ENCODE data around the gene IGF1R. TPM values are rescaled to one million over a fixed set of nuclear protein-coding genes. Genes with fewer than 3 reads are reported as not detected.
"Not testable (repeated sequence)": the region's sequence is repeated elsewhere in the genome, so short reads cannot be mapped to it uniquely, and the experiment has no call there.

The IGF1R gene
- total and polyA plus RNA-seq, 2 of the 13 experiments (the other 11 are each of a cell fraction or from before 2014, with no cell fraction given) = 15.9 to 18.4 TPM

DNA sequence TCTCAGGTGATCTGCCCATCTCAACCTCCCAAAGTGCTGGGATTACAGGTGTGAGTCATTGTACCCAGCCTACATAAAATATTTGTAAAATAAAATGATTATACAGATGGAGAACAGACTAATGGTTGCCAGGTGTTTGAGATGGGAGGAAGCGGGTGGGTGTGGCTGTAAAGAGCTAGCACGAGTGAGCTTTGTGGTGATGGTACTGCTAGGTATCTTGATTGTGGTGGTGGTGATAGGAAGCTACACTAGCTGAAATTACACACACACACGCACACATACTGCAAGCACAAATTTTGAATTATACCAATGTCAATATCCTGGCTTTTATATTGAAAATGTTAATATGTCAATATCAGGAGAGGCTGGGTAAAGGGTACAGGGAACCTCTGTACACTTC is 353.9 kb downstream of the IGF1R start:
- ATAC-seq = no peak
- Histone ChIP-seq H3K36me3 (replicated peaks in 1 of 2; ENCODE audit: control insufficient read depth in 1 of 2, insufficient read depth in 2 of 2, low read length in 2 of 2) (no peaks in the 10 kb centered on the region), H3K4me2 (ENCODE audit: low read depth, low read length) (no peak overlapping the region), H3K27me3 (ENCODE audit: control insufficient read depth in 1 of 2, insufficient read depth in 2 of 2, low read length in 2 of 2) (peaks cover 5 to 29% of the 10 kb centered on the region in 2 experiments), H3K9me3 (ENCODE audit: low read length) (no peaks in the 10 kb centered on the region), H3K79me2 (ENCODE audit: insufficient read depth, low read length) (no peaks in the 10 kb centered on the region), H3K4me3 (replicated peaks in 1 of 3; ENCODE audit: insufficient read depth in 1 of 3, low read depth in 2 of 3, low read length in 3 of 3) (no peak overlapping the region), H3K4me1 (ENCODE audit: insufficient read depth, low read length) (peaks cover 12% of the 10 kb centered on the region; the same call in 1 of the 2 replicates), H3K27ac (ENCODE audit: extremely low read length, insufficient read depth, low read length) (no peak overlapping the region), H3K9ac (ENCODE audit: insufficient read depth, low read depth, low read length) (no peak overlapping the region), H2AFZ (ENCODE audit: low read length) (no peak overlapping the region), H4K20me1 (ENCODE audit: insufficient read depth, low read length) (no peaks in the 10 kb centered on the region)
- intact Hi-C loops (cut with micrococcal nuclease; ENCODE audit: unreplicated experiment) (no loop called here), in situ Hi-C loops (cut with HindIII; ENCODE audit: extremely low pct_ligation_motif_present, low pct_unique_long_range_greater_than_20kb) (no loop called here)
- TF ChIP-seq ZNF207 (IDR thresholded peaks at IDR 0.05; ENCODE audit: borderline replicate concordance) (no peak), SRSF1 (optimal IDR thresholded peaks at IDR 0.05; ENCODE audit: low read depth, low read length) (no peak), YEATS2 (CRISPR knock-in tag; IDR thresholded peaks at IDR 0.05; ENCODE audit: borderline replicate concordance) (no peak), HNRNPUL1 (IDR thresholded peaks at IDR 0.05; ENCODE audit: low read depth, low read length) (no peak), FOXO4 (CRISPR knock-in tag; conservative IDR thresholded peaks at IDR 0.05) (no peak), ESRRA (CRISPR knock-in tag; IDR thresholded peaks at IDR 0.05; ENCODE audit: low read depth) (no peak), ZNF703 (CRISPR knock-in tag; IDR thresholded peaks at IDR 0.05; ENCODE audit: borderline replicate concordance) (no peak), RARA (CRISPR knock-in tag; IDR thresholded peaks at IDR 0.05) (no peak), PTBP1 (IDR thresholded peaks at IDR 0.05; ENCODE audit: low read depth, low read length, poor library complexity, severe bottlenecking) (no peak), TCF12 (IDR thresholded peaks at IDR 0.05) (no peak), TCF12 (CRISPR knock-in tag; IDR thresholded peaks at IDR 0.05) (no peak), ATF7-NPFF (CRISPR knock-in tag; IDR thresholded peaks at IDR 0.05; ENCODE audit: low read depth) (no peak), KDM4B (CRISPR knock-in tag; IDR thresholded peaks at IDR 0.05) (no peak), ZNF12 (CRISPR knock-in tag; IDR thresholded peaks at IDR 0.05) (no peak)
- TF ChIP-seq, protein P1, sequence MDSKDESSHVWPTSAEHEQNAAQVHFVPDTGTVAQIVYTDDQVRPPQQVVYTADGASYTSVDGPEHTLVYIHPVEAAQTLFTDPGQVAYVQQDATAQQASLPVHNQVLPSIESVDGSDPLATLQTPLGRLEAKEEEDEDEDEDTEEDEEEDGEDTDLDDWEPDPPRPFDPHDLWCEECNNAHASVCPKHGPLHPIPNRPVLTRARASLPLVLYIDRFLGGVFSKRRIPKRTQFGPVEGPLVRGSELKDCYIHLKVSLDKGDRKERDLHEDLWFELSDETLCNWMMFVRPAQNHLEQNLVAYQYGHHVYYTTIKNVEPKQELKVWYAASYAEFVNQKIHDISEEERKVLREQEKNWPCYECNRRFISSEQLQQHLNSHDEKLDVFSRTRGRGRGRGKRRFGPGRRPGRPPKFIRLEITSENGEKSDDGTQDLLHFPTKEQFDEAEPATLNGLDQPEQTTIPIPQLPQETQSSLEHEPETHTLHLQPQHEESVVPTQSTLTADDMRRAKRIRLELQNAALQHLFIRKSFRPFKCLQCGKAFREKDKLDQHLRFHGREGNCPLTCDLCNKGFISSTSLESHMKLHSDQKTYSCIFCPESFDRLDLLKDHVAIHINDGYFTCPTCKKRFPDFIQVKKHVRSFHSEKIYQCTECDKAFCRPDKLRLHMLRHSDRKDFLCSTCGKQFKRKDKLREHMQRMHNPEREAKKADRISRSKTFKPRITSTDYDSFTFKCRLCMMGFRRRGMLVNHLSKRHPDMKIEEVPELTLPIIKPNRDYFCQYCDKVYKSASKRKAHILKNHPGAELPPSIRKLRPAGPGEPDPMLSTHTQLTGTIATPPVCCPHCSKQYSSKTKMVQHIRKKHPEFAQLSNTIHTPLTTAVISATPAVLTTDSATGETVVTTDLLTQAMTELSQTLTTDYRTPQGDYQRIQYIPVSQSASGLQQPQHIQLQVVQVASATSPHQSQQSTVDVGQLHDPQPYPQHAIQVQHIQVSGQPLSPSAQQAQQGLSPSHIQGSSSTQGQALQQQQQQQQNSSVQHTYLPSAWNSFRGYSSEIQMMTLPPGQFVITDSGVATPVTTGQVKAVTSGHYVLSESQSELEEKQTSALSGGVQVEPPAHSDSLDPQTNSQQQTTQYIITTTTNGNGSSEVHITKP (CRISPR knock-in tag; IDR thresholded peaks at IDR 0.05; ENCODE audit: low read depth) = no peak
- ChIA-PET POLR2A (no interaction called here), CTCF (ENCODE audit: low intra/inter-chr PET ratio, low total read pairs) (no interaction called here)
- no TSS peak for BruUV-seq (replicated peaks)
- no peak for FAIRE-seq
- 17% methylated on average over 3 of the region's 3 CpGs for WGBS (ENCODE audit: low lambda C conversion rate)
- DNase-seq (ENCODE audit: low spot score) = no peak

DNA sequence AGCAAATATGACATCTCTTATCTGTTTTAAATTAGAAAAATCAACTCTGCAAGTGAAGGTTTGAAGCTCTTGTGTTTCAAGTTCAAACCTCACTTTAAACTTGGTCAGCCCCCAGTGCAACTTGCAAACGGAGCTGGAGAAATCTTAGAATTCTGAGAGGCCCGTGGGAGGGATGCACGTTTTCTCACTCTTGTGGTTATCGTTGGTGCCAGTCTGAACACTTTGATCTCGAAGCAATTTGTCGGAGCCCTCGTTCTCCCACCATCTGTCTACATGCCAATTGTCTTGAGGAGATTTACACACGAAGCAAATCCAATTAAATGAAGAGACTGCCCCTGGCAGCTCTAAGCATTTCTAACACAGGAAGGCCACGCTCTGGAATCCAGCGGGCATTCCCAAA is 355.0 kb downstream of the IGF1R start:
- peaks cover 12% of the 10 kb centered on the region; the same call in 1 of the 2 replicates for H3K4me1 ChIP-seq (ENCODE audit: insufficient read depth, low read length)
- H3K4me2 ChIP-seq (ENCODE audit: low read depth, low read length); H3K27ac ChIP-seq (ENCODE audit: extremely low read length, insufficient read depth, low read length); in situ Hi-C loops (cut with HindIII; ENCODE audit: extremely low pct_ligation_motif_present, low pct_unique_long_range_greater_than_20kb); H4K20me1 ChIP-seq (ENCODE audit: insufficient read depth, low read length); POLR2A ChIA-PET; ATAC-seq; intact Hi-C loops (cut with micrococcal nuclease; ENCODE audit: unreplicated experiment); DNase-seq (ENCODE audit: low spot score); H3K79me2 ChIP-seq (ENCODE audit: insufficient read depth, low read length); H3K4me3 ChIP-seq (replicated peaks in 1 of 3; ENCODE audit: insufficient read depth in 1 of 3, low read depth in 2 of 3, low read length in 3 of 3); H2AFZ ChIP-seq (ENCODE audit: low read length); H3K9ac ChIP-seq (ENCODE audit: insufficient read depth, low read depth, low read length); CTCF ChIA-PET (ENCODE audit: low intra/inter-chr PET ratio, low total read pairs); H3K36me3 ChIP-seq (replicated peaks in 1 of 2; ENCODE audit: control insufficient read depth in 1 of 2, insufficient read depth in 2 of 2, low read length in 2 of 2); H3K9me3 ChIP-seq (ENCODE audit: low read length); FAIRE-seq; BruUV-seq (replicated peaks): not testable (repeated sequence)
- peaks cover 5 to 26% of the 10 kb centered on the region in 2 experiments for H3K27me3 ChIP-seq (ENCODE audit: control insufficient read depth in 1 of 2, insufficient read depth in 2 of 2, low read length in 2 of 2)
- WGBS (ENCODE audit: low lambda C conversion rate) = 0% methylated on average over 9 of the region's 10 CpGs
